Measurements from ENCODE around the gene HACL1.
"Not testable (repeated sequence)": the region's sequence is repeated elsewhere in the genome, so short reads cannot be mapped to it uniquely, and the experiment has no call there.

DNA sequence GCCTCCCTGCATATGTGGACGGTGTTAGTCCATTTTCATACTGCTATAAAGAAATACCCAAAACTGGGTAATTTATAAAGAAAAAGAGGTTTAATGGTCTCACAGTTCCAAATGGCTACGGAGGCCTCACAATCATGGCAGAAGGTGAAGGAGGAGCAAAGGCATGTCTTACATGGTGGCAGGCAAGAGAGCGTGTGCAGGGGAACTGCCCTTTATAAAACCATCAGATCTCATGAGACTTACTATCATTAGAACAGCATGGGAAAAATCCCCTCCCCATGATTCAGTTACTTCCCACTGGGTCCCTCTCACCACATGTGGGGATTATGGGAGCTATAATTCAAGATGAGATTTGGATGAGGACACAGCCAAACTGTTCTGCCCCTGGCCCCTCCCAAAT lies 1.4 kb upstream of the HACL1 start:
- TF ChIP-seq POLR2A (IDR thresholded peaks at IDR 0.05; ENCODE audit: low read depth, low read length); TAF1 (IDR thresholded peaks at IDR 0.05; ENCODE audit: borderline replicate concordance, low read depth, low read length); POLR2AphosphoS5 (IDR thresholded peaks at IDR 0.05; ENCODE audit: low read depth, low read length): not testable (repeated sequence)

Measured in GM12892 (cell line).